ENCODE results near the gene SLC2A11.

DNA sequence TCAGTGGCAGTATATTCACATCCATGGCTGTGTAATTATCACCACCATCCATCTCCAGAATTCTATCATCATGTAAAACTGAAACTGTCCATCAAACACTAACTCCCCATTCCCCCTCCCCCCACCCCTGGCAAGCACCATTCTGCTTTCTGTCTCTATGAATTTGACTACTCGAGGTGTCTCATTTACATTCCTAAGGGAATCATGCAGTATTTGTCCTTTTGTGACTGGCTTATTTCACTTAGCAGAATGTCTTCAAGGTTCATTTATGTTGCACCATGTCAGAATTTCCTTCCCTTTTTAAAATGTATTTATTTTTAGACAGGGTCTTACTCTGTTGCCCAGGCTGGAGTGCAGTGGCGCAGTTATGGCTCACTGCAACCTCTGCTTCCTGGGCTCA is 39.1 kb upstream of the SLC2A11 start:
- TF ChIP-seq, protein P1, sequence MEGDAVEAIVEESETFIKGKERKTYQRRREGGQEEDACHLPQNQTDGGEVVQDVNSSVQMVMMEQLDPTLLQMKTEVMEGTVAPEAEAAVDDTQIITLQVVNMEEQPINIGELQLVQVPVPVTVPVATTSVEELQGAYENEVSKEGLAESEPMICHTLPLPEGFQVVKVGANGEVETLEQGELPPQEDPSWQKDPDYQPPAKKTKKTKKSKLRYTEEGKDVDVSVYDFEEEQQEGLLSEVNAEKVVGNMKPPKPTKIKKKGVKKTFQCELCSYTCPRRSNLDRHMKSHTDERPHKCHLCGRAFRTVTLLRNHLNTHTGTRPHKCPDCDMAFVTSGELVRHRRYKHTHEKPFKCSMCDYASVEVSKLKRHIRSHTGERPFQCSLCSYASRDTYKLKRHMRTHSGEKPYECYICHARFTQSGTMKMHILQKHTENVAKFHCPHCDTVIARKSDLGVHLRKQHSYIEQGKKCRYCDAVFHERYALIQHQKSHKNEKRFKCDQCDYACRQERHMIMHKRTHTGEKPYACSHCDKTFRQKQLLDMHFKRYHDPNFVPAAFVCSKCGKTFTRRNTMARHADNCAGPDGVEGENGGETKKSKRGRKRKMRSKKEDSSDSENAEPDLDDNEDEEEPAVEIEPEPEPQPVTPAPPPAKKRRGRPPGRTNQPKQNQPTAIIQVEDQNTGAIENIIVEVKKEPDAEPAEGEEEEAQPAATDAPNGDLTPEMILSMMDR (IDR thresholded peaks at IDR 0.05): no peak
- TF ChIP-seq POLR2A (IDR thresholded peaks at IDR 0.05) (no peak), EP300 (IDR thresholded peaks at IDR 0.05) (no peak)

Measured in stomach (tissue), 4 donors.